ENCODE measurements around the gene GRPEL2.

Gene GRPEL2

DNA sequence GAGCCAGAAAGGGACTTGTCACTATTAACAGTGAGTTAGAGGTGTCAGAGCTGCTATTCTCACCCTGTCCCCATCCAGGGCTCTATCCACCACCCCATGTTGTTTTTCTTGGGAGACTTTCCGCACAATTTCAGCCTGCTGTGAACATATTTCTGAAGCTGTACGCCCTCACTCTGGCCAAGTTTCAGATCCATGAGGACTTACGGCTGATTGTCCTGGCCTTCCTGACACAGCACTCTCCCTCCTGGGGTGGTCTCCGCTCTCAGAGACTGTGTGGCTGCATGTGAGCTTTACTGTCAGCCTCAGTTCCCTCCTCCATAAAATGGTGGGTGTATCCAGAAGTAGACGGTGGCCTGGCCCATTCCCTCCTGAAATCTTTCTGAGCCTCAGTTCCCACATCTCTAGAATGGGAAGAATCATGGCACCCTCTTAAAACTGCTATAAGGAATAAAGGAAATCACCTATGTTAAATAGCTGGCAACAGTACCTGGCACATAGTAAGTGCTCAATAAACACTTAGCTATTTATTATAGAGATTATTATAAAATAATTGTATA is 34.6 kb downstream of the GRPEL2 start:
- H3K79me1 ChIP-seq (replicated peaks; ENCODE audit: low read length, poor library complexity, severe bottlenecking), result no peaks in the 10 kb centered on the region
- WGBS, result 96% methylated on average over 4 of the region's 5 CpGs
- H2BK12ac ChIP-seq (ENCODE audit: low read length in 2 of 2), result peak overlapping the region; percentile 70 to 88
- H3K27me3 ChIP-seq (ENCODE audit: control insufficient read depth in 1 of 2, insufficient read depth in 1 of 2, low read length in 2 of 2), result peaks cover 0 to 17% of the 10 kb centered on the region in 2 experiments
- no peak overlapping the region for H2AK5ac ChIP-seq (ENCODE audit: low read length, severe bottlenecking)
- no peak overlapping the region for H3K23ac ChIP-seq (ENCODE audit: low read length in 2 of 2)
- H2BK15ac ChIP-seq (ENCODE audit: low read depth, poor library complexity, severe bottlenecking), result no peak overlapping the region
- no peaks in the 10 kb centered on the region for H3K9me3 ChIP-seq (ENCODE audit: control insufficient read depth, low read length)
- no peak overlapping the region for H3K4me3 ChIP-seq (ENCODE audit: insufficient read depth in 1 of 2, low read depth in 1 of 2, low read length in 2 of 2)
- H3K4me1 ChIP-seq (ENCODE audit: control insufficient read depth, insufficient read depth, low read depth, low read length), result peaks cover 12% of the 10 kb centered on the region
- DNase-seq, result no peak
- H3K9ac ChIP-seq (ENCODE audit: low read length), result no peak overlapping the region
- H4K91ac ChIP-seq (ENCODE audit: low read length), result peak overlapping the region; percentile 70
- H3K4ac ChIP-seq (ENCODE audit: low read depth in 1 of 2, low read length in 2 of 2), result peak overlapping the region in 1 of 2 experiments; percentile 62
- no peak overlapping the region for H3K14ac ChIP-seq (ENCODE audit: low read length in 2 of 2)
- no peak overlapping the region for H2BK5ac ChIP-seq (ENCODE audit: low read depth, low read length, poor library complexity, severe bottlenecking)
- H3K27ac ChIP-seq (ENCODE audit: low read length, poor library complexity, severe bottlenecking), result no peak overlapping the region
- no peak overlapping the region for H4K8ac ChIP-seq (ENCODE audit: low read length)
- H3K18ac ChIP-seq (ENCODE audit: low read depth in 1 of 2, low read length in 2 of 2), result peak overlapping the region in 1 of 2 experiments; percentile 18
- H2AFZ ChIP-seq (ENCODE audit: low read depth, low read length), result no peak overlapping the region
- H3K36me3 ChIP-seq (ENCODE audit: control insufficient read depth in 1 of 2, insufficient read depth in 2 of 2, low read depth in 1 of 2, low read length in 2 of 2), result no peaks in the 10 kb centered on the region
- H3K4me2 ChIP-seq (ENCODE audit: low read length, poor library complexity, severe bottlenecking), result no peak overlapping the region
- no peak overlapping the region for H2BK120ac ChIP-seq (ENCODE audit: low read depth, low read length)

DNA sequence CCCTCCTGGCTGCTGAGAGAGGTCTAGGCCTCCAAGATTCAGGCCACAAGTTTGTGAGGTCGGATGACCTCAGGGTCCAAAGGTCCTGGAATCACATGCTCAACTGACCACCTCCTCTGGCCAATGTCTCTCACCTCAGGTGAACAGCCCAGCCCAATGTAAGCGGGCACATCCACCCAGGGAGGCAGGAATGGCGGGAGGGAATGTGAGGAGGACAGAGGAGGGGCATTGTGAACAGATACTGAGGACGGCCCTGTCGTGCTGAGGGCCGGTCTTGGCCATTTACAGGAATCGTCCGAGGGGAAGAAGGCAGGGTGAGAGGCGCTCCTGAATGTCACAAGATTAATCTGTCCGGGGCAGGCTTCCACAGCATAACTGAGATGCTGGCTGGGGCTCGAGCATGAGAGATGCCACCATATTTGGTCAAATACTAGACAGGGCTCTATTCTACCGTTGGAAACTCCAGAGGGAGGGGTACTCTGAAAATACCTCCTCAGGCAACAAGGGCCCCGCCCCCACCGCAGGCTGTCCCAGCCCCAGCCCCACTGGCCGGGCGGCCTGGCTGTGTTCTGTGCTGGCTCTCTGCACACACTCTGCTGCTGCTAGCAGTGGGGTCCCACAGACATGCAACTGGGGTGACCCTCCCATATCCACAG is 35.3 kb downstream of the GRPEL2 start:
- 60% methylated on average over 16 of the region's 16 CpGs for WGBS
- no peak overlapping the region for H3K4me2 ChIP-seq (ENCODE audit: low read length, poor library complexity, severe bottlenecking)
- peaks cover 0 to 17% of the 10 kb centered on the region in 2 experiments for H3K27me3 ChIP-seq (ENCODE audit: control insufficient read depth in 1 of 2, insufficient read depth in 1 of 2, low read length in 2 of 2)
- H2AK5ac ChIP-seq (ENCODE audit: low read length, severe bottlenecking), result no peak overlapping the region
- peaks cover 13% of the 10 kb centered on the region for H3K4me1 ChIP-seq (ENCODE audit: control insufficient read depth, insufficient read depth, low read depth, low read length)
- no peak overlapping the region for H2BK5ac ChIP-seq (ENCODE audit: low read depth, low read length, poor library complexity, severe bottlenecking)
- H2AFZ ChIP-seq (ENCODE audit: low read depth, low read length), result no peak overlapping the region
- peak overlapping the region; percentile 89 for H4K91ac ChIP-seq (ENCODE audit: low read length)
- H3K4ac ChIP-seq (ENCODE audit: low read depth in 1 of 2, low read length in 2 of 2), result peak overlapping the region; percentile 9 to 92
- peak overlapping the region; percentile 30 for H2BK15ac ChIP-seq (ENCODE audit: low read depth, poor library complexity, severe bottlenecking)
- H3K23ac ChIP-seq (ENCODE audit: low read length in 2 of 2), result no peak overlapping the region
- H3K9ac ChIP-seq (ENCODE audit: low read length), result no peak overlapping the region
- no peaks in the 10 kb centered on the region for H3K36me3 ChIP-seq (ENCODE audit: control insufficient read depth in 1 of 2, insufficient read depth in 2 of 2, low read depth in 1 of 2, low read length in 2 of 2)
- H3K14ac ChIP-seq (ENCODE audit: low read length in 2 of 2), result peak overlapping the region in 1 of 2 experiments; percentile 30
- H3K18ac ChIP-seq (ENCODE audit: low read depth in 1 of 2, low read length in 2 of 2), result peak overlapping the region; percentile 2 to 98
- H3K27ac ChIP-seq (ENCODE audit: low read length, poor library complexity, severe bottlenecking), result no peak overlapping the region
- no peak for DNase-seq
- no peaks in the 10 kb centered on the region for H3K9me3 ChIP-seq (ENCODE audit: control insufficient read depth, low read length)
- H4K8ac ChIP-seq (ENCODE audit: low read length), result peak overlapping the region; percentile 16
- H2BK120ac ChIP-seq (ENCODE audit: low read depth, low read length), result peak overlapping the region; percentile 99
- no peaks in the 10 kb centered on the region for H3K79me1 ChIP-seq (replicated peaks; ENCODE audit: low read length, poor library complexity, severe bottlenecking)
- H2BK12ac ChIP-seq (ENCODE audit: low read length in 2 of 2), result peak overlapping the region; percentile 97 to 98
- H3K4me3 ChIP-seq (ENCODE audit: insufficient read depth in 1 of 2, low read depth in 1 of 2, low read length in 2 of 2), result no peak overlapping the region

DNA sequence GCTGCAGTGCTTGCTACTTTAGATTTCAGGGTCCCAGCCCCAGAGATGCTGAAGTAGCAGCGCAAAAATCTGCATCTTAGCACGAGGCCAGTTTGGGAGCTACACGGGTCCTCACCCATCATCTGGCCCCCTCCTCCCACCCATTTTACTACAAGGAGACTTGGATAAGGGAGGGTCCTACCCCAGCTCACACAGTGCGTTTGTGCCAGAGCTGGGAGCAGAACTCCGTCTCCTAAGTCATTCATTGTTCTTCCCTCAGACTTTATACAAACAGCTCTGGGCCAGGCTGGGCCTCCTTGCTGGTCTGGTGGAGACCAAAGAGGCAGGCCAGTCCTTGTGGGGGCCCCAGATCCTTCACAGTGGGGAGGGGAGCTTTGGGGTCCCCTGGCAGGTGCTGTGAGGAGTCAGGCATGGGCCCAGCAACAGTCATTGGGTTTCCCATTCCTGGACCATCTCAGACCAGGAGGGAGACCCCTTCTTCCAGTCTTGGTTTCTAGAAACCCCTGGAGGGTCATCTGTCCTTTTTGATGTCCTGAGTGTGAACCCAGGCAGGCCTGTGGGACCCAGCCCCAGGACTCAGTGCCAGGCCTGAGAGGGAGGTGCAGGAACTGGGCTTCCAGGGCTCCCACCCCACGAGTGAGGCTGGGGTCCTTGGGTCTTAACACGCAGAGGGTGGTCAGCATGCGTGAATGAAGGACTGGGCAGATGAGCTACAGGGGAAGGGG is 36.1 kb downstream of the GRPEL2 start:
- Histone ChIP-seq H3K18ac (ENCODE audit: low read depth in 1 of 2, low read length in 2 of 2) (peak overlapping the region; percentile 93 to 98), H2BK12ac (ENCODE audit: low read length in 2 of 2) (peak overlapping the region; percentile 97 to 98), H3K36me3 (ENCODE audit: control insufficient read depth in 1 of 2, insufficient read depth in 2 of 2, low read depth in 1 of 2, low read length in 2 of 2) (no peaks in the 10 kb centered on the region), H2AFZ (ENCODE audit: low read depth, low read length) (peak overlapping the region; percentile 60), H3K9ac (ENCODE audit: low read length) (no peak overlapping the region), H3K23ac (ENCODE audit: low read length in 2 of 2) (peak overlapping the region in 1 of 2 experiments; percentile 37), H3K4me1 (ENCODE audit: control insufficient read depth, insufficient read depth, low read depth, low read length) (peaks cover 13% of the 10 kb centered on the region), H2BK15ac (ENCODE audit: low read depth, poor library complexity, severe bottlenecking) (peak overlapping the region; percentile 30), H4K91ac (ENCODE audit: low read length) (peak overlapping the region; percentile 89), H3K27me3 (ENCODE audit: control insufficient read depth in 1 of 2, insufficient read depth in 1 of 2, low read length in 2 of 2) (peaks cover 0 to 11% of the 10 kb centered on the region in 2 experiments), H3K4me2 (ENCODE audit: low read length, poor library complexity, severe bottlenecking) (no peak overlapping the region), H3K27ac (ENCODE audit: low read length, poor library complexity, severe bottlenecking) (no peak overlapping the region), H3K79me1 (replicated peaks; ENCODE audit: low read length, poor library complexity, severe bottlenecking) (no peaks in the 10 kb centered on the region), H3K14ac (ENCODE audit: low read length in 2 of 2) (peak overlapping the region in 1 of 2 experiments; percentile 68), H2AK5ac (ENCODE audit: low read length, severe bottlenecking) (peak overlapping the region; percentile 13), H4K8ac (ENCODE audit: low read length) (peak overlapping the region; percentile 88), H2BK5ac (ENCODE audit: low read depth, low read length, poor library complexity, severe bottlenecking) (no peak overlapping the region), H2BK120ac (ENCODE audit: low read depth, low read length) (peak overlapping the region; percentile 99), H3K9me3 (ENCODE audit: control insufficient read depth, low read length) (no peaks in the 10 kb centered on the region), H3K4ac (ENCODE audit: low read depth in 1 of 2, low read length in 2 of 2) (peak overlapping the region; percentile 89 to 92), H3K4me3 (ENCODE audit: insufficient read depth in 1 of 2, low read depth in 1 of 2, low read length in 2 of 2) (no peak overlapping the region)
- WGBS, result 53% methylated on average over 8 of the region's 8 CpGs
- DNase-seq, result no peak

DNA sequence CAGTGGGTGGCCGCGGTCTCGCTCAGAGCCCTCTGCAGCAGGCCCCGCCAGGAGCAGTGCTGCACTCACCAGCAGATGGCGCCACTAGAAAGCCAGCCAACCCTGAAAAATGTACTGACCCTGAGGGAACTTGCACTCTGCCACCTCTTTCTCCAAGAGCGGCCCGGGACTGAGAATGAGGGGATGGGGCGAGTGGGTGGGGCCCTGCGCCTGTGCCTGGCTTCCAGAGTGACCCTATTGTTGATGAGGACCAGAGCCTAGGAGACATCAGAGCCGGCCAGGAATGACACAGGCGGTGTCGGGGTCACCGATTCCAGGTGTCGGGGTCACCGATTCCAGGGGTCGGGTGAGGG is 36.7 kb downstream of the GRPEL2 start:
- H2AK5ac ChIP-seq (ENCODE audit: low read length, severe bottlenecking), result no peak overlapping the region
- no peak overlapping the region for H2AFZ ChIP-seq (ENCODE audit: low read depth, low read length)
- H2BK120ac ChIP-seq (ENCODE audit: low read depth, low read length), result peak overlapping the region; percentile 99
- 29% methylated on average over 15 of the region's 16 CpGs for WGBS
- peak overlapping the region; percentile 88 for H4K8ac ChIP-seq (ENCODE audit: low read length)
- H3K18ac ChIP-seq (ENCODE audit: low read depth in 1 of 2, low read length in 2 of 2), result peak overlapping the region; percentile 95 to 98
- peak overlapping the region; percentile 96 to 98 for H3K4ac ChIP-seq (ENCODE audit: low read depth in 1 of 2, low read length in 2 of 2)
- peaks cover 13% of the 10 kb centered on the region for H3K4me1 ChIP-seq (ENCODE audit: control insufficient read depth, insufficient read depth, low read depth, low read length)
- DNase-seq, result peak; percentile 80
- peak overlapping the region in 1 of 2 experiments; percentile 41 for H3K14ac ChIP-seq (ENCODE audit: low read length in 2 of 2)
- H3K9me3 ChIP-seq (ENCODE audit: control insufficient read depth, low read length), result no peaks in the 10 kb centered on the region
- H3K36me3 ChIP-seq (ENCODE audit: control insufficient read depth in 1 of 2, insufficient read depth in 2 of 2, low read depth in 1 of 2, low read length in 2 of 2), result no peaks in the 10 kb centered on the region
- peak overlapping the region; percentile 99 for H2BK12ac ChIP-seq (ENCODE audit: low read length in 2 of 2)
- no peak overlapping the region for H2BK5ac ChIP-seq (ENCODE audit: low read depth, low read length, poor library complexity, severe bottlenecking)
- H3K9ac ChIP-seq (ENCODE audit: low read length), result no peak overlapping the region
- peak overlapping the region; percentile 98 for H4K91ac ChIP-seq (ENCODE audit: low read length)
- H3K4me2 ChIP-seq (ENCODE audit: low read length, poor library complexity, severe bottlenecking), result no peak overlapping the region
- peaks cover 0 to 6% of the 10 kb centered on the region in 2 experiments for H3K27me3 ChIP-seq (ENCODE audit: control insufficient read depth in 1 of 2, insufficient read depth in 1 of 2, low read length in 2 of 2)
- no peak overlapping the region for H3K4me3 ChIP-seq (ENCODE audit: insufficient read depth in 1 of 2, low read depth in 1 of 2, low read length in 2 of 2)
- H3K27ac ChIP-seq (ENCODE audit: low read length, poor library complexity, severe bottlenecking), result no peak overlapping the region
- no peaks in the 10 kb centered on the region for H3K79me1 ChIP-seq (replicated peaks; ENCODE audit: low read length, poor library complexity, severe bottlenecking)
- peak overlapping the region; percentile 17 for H2BK15ac ChIP-seq (ENCODE audit: low read depth, poor library complexity, severe bottlenecking)
- no peak overlapping the region for H3K23ac ChIP-seq (ENCODE audit: low read length in 2 of 2)

Data from mesenchymal stem cell (in vitro differentiated cells and primary cell).